Osteoblast (primary cell): ENCODE results near the gene ZBTB17. TPM values are rescaled to one million over a fixed set of nuclear protein-coding genes. Genes with fewer than 3 reads are reported as not detected.

Experiments used
- DNase-seq: peaks from one replicate; pipeline ENCODE4 v3.0.0; 2011; ENCODE audit warnings: low spot score, mixed read lengths; ENCODE audit not compliant: insufficient read length; ENCODE audit errors: missing footprints
- H2AFZ ChIP-seq: 2 replicates; pipeline ENCODE4 v1.6.0; 2011; ENCODE audit warnings: mild to moderate bottlenecking, low read length
- H3K27ac ChIP-seq: 2 replicates; pipeline ENCODE4 v1.5.1; 2011; ENCODE audit warnings: mild to moderate bottlenecking, low read depth, low read length, moderate library complexity
- H3K27me3 ChIP-seq: 2 replicates; pipeline ENCODE4 v1.6.0; 2012; ENCODE audit warnings: mild to moderate bottlenecking, control low read depth, inconsistent platforms, low read length, moderate library complexity; ENCODE audit not compliant: insufficient read depth
- H3K36me3 ChIP-seq: 2 replicates; pipeline ENCODE4 v1.5.1; 2011; ENCODE audit warnings: mild to moderate bottlenecking, low read length, control low read depth, moderate library complexity; ENCODE audit not compliant: insufficient read depth
- H3K4me1 ChIP-seq: 2 replicates; pipeline ENCODE4 v1.5.1; 2011; ENCODE audit warnings: mild to moderate bottlenecking, low read length, control low read depth, moderate library complexity; ENCODE audit not compliant: insufficient read depth
- H3K4me2 ChIP-seq: 2 replicates; pipeline ENCODE4 v1.6.0; 2011; ENCODE audit warnings: mild to moderate bottlenecking, low read length; ENCODE audit not compliant: insufficient read depth
- H3K4me3 ChIP-seq: fragments of 200-600 bp; sonication (generic); 3 replicates; pipeline ENCODE4 v1.5.1; 2012; ENCODE audit warnings: mild to moderate bottlenecking, low read length, inconsistent platforms; ENCODE audit not compliant: insufficient read depth
- H3K79me2 ChIP-seq: 2 replicates; pipeline ENCODE4 v1.6.0; 2012; ENCODE audit warnings: mild to moderate bottlenecking, low read length, control low read depth, inconsistent platforms; ENCODE audit not compliant: insufficient read depth
- H3K9me3 ChIP-seq: 2 replicates; pipeline ENCODE4 v1.5.1; 2011; ENCODE audit warnings: low read depth, low read length, control low read depth
- H4K20me1 ChIP-seq: 2 replicates; pipeline ENCODE4 v1.6.0; 2012; ENCODE audit warnings: mild to moderate bottlenecking, low read length, control low read depth; ENCODE audit not compliant: insufficient read depth
- total RNA-seq: library from RNA; depleted of rRNA; stranded (reverse); fragments of >200 nt; gene quantifications from 2 replicates; pipeline ENCODE4 v1.2.3, GENCODE V29; 2012
- TF ChIP-seq, protein P1 (sequence below): IDR thresholded peaks from 2 replicates; pipeline ENCODE4 v1.5.1; 2011; ENCODE audit warnings: mild to moderate bottlenecking, low read depth, low read length, moderate library complexity; ENCODE audit errors: extremely low read depth

Gene ZBTB17
- total RNA-seq, 1 donor: 29.7 TPM

DNA sequence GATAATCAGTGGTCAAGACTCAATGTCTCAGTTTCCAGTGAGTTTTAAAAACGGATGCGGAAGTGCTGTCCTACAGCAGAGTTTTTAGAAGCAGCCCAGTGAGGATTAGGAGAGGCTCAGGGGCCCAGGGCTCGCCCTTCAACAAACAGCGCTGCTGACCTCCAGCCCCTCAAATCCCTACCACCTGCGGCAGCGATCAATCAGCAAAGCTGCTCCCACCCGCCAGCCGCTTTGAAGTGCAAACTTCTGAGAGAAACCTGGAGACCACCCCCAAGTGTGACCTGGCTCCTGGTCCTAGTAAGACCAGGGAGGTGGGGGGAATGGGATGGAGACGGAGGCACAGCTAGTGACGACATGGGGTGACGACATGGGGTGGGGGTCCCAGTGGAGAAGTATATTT is 14.4 kb downstream of the ZBTB17 start:
- no peak for DNase-seq
- Histone ChIP-seq H3K27ac (no peak overlapping the region), H4K20me1 (peaks cover 20% of the 10 kb centered on the region), H3K4me2 (no peak overlapping the region), H3K9me3 (no peaks in the 10 kb centered on the region), H3K79me2 (peaks cover 71% of the 10 kb centered on the region), H2AFZ (no peak overlapping the region), H3K27me3 (no peaks in the 10 kb centered on the region), H3K4me1 (peaks cover 45% of the 10 kb centered on the region), H3K36me3 (no peaks in the 10 kb centered on the region), H3K4me3 (no peak overlapping the region)
- TF ChIP-seq, protein P1, sequence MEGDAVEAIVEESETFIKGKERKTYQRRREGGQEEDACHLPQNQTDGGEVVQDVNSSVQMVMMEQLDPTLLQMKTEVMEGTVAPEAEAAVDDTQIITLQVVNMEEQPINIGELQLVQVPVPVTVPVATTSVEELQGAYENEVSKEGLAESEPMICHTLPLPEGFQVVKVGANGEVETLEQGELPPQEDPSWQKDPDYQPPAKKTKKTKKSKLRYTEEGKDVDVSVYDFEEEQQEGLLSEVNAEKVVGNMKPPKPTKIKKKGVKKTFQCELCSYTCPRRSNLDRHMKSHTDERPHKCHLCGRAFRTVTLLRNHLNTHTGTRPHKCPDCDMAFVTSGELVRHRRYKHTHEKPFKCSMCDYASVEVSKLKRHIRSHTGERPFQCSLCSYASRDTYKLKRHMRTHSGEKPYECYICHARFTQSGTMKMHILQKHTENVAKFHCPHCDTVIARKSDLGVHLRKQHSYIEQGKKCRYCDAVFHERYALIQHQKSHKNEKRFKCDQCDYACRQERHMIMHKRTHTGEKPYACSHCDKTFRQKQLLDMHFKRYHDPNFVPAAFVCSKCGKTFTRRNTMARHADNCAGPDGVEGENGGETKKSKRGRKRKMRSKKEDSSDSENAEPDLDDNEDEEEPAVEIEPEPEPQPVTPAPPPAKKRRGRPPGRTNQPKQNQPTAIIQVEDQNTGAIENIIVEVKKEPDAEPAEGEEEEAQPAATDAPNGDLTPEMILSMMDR: no peak

DNA sequence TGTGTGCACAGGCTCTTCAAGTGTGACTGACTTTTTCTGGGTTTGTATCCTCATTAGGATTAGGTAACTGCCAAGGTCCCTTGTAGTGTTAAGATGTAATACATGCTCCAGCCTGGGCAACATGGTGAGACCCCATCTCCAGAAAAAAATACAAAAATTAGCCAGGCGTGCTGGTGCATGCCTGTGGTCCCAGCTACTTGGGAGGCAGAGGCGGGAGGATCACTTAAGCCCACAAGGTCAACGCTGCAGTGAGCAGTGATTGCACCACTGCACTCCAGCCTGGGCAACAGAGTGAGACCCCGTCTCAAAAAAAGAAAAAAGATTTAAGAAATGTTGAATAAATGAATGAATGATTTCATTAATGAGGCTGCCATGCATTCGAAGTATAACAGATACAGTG is 15.1 kb downstream of the ZBTB17 start:
- DNase-seq: no peak
- peaks cover 20% of the 10 kb centered on the region for H4K20me1 ChIP-seq
- peaks cover 74% of the 10 kb centered on the region for H3K79me2 ChIP-seq
- no peaks in the 10 kb centered on the region for H3K27me3 ChIP-seq
- H3K36me3 ChIP-seq: no peaks in the 10 kb centered on the region
- H3K27ac ChIP-seq: no peak overlapping the region
- no peak overlapping the region for H3K4me3 ChIP-seq
- no peak overlapping the region for H3K4me2 ChIP-seq
- H3K4me1 ChIP-seq: peaks cover 45% of the 10 kb centered on the region
- TF ChIP-seq, protein P1: no peak
- no peaks in the 10 kb centered on the region for H3K9me3 ChIP-seq
- no peak overlapping the region for H2AFZ ChIP-seq

GRCh38 chr1:15959827-15960446 is 16.0 kb downstream of the ZBTB17 start:
- Histone ChIP-seq H3K4me1 (peaks cover 39% of the 10 kb centered on the region), H3K79me2 (peaks cover 82% of the 10 kb centered on the region), H3K4me2 (no peak overlapping the region), H4K20me1 (peaks cover 24% of the 10 kb centered on the region), H3K27me3 (no peaks in the 10 kb centered on the region), H3K9me3 (no peaks in the 10 kb centered on the region), H3K27ac (no peak overlapping the region), H3K4me3 (no peak overlapping the region), H3K36me3 (no peaks in the 10 kb centered on the region), H2AFZ (no peak overlapping the region)
- peak; percentile 19 for DNase-seq
- TF ChIP-seq, protein P1: no peak

- H4K20me1 ChIP-seq: peaks cover 24% of the 10 kb centered on the region
These were observed 16.5 kb downstream of the ZBTB17 start for GRCh38 chr1:15959424-15959823.

More at GRCh38 chr1:15959424-15959823, 16.5 kb downstream of the ZBTB17 start:
- Histone ChIP-seq H3K27ac (peak overlapping the region; percentile 45), H3K27me3 (no peaks in the 10 kb centered on the region), H3K4me3 (no peak overlapping the region), H3K36me3 (no peaks in the 10 kb centered on the region), H3K4me1 (peaks cover 39% of the 10 kb centered on the region), H3K4me2 (no peak overlapping the region), H3K79me2 (peaks cover 84% of the 10 kb centered on the region), H2AFZ (no peak overlapping the region), H3K9me3 (no peaks in the 10 kb centered on the region)
- DNase-seq: no peak
- TF ChIP-seq, protein P1: no peak
